GM19397 (cell line): ENCODE data around the gene SLC4A2.

ENCODE experiments used
- ATAC-seq: cut with Tn5 transposase; IDR thresholded peaks from one replicate; pipeline ENCODE4 v1.9.1; 2021; ENCODE audit warnings: mild to moderate bottlenecking, moderate library complexity; ENCODE audit not compliant: unreplicated experiment

The SLC4A2 gene

DNA sequence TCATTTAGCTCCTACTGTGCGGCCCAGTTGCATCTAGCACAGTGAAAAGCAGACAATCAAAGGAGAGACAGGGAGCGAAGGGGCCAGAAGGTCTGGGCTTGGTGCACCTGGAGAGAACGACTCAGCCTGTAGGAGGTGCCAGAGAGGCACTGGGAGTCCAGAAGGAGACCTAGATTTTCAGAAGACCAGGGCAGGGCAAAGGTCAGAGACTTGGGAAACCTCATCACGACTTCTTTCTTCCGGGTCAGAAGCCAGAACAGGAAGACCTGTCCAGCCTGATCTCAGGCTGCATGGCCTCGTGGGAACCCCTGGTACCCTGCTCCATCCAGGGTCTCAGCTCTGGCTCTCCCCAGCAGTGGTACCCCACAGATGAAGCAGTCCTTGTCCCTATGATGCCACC lies 32.0 kb downstream of the SLC4A2 start:
- ATAC-seq: no peak

DNA sequence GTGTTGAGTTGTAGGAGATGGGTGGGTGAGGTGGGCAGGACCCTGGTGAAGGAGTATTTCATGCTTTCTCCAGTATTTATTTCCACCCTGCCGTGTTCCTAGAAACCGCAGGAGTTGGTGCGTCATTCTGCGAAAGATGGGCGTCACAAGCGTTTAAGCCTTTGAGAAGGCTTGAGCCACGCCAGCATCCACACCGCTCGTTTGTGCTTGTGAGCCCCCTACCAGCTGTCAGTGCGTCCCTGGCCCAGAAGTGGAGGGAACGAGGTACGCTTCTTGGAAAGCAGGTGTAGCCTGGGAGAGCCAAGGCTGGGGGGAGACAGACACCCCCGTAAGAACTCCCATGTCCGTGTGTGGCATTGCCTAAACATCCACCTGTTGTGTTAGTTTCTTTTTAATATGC lies 32.6 kb downstream of the SLC4A2 start:
- ATAC-seq: no peak

DNA sequence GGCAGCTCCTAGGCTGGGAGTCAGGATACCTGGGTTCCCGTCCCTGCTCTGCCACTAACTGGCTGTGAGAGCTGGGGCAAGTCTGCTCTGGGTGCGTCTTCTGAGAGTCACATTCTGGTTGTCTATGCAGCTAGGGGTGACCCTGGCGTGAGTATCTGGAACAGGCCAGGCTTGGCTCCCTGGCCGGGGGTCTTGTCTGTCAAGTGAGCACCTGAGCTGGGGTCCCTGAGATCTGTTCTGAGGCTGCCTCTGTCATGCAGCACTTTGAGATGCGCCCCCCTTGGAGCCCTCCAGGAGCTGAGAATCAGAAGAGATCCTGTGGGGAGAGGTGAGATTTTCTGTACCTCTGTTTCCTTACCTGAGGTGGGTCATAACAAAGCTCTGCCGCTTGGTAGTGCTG lies 34.4 kb downstream of the SLC4A2 start:
- ATAC-seq: no peak

DNA sequence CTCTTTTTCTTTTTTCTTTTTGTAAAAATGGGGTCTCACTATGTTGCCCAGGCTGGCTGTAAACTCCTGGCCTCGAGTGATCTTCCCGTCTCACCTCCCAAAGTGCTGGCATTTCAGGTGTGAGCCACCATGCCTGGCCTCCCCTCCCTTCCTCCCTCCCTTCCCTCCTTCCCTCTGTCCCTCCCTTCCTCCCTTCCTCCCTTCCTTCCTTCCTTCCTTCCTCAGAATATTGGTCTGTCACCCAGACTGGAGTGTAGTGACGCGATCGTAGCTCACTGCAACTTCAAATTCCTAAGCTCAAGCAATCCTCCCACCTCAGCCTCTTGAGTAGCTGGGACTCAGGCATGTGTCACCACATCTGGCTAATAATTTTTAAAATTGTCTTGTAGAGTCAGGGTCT lies 35.3 kb downstream of the SLC4A2 start:
- ATAC-seq: no peak

DNA sequence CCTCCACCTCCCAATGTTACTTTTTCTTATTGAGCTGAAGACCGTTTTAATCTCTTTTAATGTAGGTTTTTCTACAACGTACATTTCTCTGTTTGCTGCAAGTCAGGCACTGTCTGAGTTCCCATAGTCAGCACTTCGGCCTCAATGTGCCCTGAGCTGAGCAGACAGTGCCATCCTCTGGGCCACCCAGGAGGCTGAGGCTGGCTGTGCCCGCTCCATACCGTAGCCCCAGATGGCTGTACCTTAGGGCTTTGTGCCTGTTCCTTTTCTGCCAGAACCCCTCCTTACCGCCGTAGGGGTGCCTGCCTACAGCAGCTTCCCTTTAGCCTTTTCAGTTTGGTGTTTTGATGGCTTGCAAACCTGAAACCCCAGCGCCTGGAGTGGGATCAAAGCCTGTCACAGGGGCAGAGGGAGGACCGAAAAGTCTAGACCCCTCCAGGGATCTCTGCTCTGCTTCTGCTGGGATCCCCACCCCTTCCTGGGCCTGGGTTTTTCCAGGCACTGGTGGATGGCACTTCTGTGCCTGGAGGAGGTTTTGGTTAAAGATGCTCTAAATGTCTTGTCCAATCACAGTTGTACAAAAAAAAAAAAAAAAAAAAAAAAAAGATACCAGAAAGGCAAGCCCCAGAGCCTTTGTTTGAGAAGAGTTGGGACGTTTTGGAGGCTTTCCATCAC lies 35.9 kb downstream of the SLC4A2 start:
- no peak for ATAC-seq

DNA sequence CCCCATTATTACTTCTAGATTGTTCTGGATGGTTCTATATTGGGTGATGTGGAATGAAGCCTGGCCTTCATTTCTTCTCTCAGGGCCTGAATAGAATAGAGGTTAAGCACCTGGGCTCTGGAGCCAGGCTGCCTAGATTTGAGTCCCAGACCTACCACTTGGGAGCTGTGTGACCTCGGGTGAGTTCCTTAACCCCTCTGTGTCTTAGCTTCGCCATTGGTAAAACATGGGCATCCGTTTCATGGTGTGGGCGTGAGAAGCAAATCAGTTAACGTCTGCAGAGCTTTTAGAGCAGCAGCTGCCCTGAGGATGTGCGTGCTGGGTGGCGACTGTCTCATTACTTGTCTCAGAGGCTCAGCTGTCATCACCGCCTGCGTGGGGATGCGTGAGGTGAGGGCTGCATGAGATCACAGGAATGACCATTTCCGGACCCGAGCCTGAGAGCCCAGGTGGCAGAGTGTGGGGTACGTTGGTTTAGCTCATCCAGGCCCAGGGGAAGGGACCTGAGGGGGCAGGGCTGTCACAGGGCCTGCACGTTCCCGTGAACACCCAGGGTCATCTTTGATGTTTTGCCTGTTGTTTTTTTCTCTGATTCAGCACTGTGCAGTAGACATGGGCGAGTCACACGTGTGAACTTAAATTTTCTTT lies 36.6 kb downstream of the SLC4A2 start:
- no peak for ATAC-seq

DNA sequence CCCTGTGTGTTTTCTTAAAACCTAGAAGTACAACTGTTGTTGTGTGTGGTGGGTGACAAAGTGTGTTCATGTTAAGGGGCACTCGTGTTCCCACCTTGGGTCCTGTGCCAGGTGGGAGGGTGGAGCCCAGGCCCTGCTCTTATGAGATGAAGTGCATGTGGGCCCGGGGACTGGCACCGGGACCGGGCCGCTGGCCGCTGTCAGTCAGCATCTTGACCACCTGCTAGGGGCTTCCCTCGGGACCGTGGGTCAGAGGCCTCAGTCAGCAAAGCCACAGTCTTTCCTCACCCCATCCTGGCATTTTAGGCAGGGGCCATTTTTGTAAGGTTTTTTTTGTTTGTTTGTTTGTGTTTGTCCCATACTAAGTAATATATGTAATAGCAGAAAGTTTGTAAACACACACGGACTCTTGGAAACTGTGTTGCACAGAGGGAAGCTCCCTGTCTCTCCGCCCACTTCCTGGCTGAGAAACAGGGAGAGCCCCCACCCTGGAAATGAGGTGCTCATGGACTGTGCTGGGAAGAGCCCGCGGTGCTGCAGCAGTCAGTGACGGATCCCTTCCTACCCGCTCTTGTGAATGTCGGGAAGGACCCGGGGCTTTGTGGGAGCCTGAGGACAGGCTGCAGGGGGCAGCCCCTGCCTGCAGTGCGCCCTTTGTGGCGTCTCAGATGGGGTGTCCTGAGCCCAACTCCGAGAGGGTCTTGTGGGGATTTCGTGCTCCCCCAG lies 40.3 kb downstream of the SLC4A2 start:
- no peak for ATAC-seq

DNA sequence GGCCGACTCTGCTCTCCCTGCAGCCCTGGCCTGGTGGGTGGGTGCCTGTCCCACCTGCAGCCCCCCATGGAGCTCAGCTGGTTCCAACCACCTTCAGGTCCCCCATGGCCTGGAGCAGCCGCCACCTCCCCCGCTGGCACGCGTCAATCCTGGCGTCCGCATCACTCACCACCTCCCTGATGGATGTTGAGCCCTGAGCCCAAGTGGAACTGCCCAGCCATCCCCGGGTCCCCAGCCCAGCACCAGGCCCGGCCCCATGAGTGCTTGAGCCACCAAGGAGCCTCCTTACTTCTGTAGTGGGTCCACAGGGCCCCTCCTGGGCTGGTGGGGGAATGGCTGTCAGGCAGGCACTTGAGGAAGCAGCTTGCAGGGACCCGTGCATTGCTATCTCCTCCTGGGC lies 41.5 kb downstream of the SLC4A2 start:
- ATAC-seq: no peak

DNA sequence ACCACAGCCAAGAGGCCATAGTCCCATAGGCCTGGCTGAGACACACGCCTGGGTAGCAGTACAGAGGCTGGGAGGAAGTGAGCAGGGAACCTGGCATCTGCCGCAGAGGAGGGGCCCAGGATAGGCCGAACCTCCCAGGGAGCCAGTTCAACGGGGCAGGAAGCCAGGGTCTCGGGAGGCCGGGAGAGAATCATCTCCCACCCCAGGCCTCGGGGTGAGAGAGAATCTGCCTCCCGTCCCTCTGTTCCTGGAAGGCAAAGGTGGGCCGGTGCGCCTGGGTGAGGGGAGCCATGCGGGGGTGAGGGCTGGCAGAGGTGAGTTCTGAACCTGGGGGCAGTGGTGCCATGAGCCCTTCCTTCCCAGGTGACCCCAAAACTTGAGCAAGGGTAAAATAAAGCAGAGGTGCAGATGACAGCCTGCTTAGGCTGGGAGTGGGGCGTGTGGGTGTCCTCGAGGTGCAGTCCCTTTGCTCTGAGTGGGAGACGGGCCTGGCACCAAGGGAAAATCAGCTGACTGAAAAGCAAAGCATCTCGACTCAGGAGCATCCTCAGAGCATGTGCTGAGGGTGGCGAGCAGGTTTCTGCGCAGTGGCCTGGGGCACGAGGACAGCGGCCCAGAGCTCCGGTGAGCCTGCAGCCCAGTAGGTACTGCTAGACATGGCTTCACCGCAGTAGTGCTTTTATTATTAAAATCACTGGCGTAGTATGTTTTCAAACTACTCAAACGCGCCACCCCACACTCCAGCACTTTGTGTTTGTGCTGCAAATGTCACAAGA lies 42.4 kb downstream of the SLC4A2 start:
- no peak for ATAC-seq

DNA sequence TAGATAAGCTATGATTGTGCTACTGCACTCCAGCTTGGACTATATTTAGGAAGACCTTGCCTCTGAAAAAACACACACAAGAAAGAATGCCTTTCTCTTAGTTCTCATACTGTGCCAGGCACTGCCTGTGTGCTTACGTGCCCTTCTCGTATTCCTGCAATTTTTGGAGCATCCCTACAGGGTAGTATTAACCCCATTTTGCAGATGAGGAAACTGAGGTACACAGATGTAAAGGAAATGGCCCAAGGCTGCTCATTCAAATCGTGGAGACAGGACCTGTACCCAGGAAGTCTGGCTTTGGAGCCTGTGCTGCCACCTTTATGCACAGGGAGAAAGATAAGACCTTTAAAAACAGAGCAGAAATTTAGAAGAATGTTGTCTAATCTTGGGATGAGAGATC lies 43.6 kb downstream of the SLC4A2 start:
- no peak for ATAC-seq

DNA sequence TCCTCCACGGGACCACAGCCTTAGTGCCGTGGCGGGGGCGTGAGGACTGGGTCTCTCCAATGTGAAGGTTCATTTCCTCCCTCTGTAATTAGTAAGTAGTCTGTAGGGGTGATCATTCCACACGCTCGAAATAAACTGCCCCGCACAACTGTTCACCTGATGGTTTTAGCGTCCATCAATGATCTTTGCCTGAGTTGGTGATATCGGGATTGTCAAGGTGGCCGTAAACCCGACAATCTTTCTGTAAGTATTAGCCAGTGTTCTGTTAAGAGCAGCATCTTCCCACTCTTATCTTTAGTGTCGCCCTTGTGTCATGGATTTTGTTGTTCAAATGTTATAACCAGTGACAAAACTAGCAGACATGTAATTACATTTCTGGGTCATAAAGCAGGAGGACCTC lies 44.6 kb downstream of the SLC4A2 start:
- no peak for ATAC-seq

DNA sequence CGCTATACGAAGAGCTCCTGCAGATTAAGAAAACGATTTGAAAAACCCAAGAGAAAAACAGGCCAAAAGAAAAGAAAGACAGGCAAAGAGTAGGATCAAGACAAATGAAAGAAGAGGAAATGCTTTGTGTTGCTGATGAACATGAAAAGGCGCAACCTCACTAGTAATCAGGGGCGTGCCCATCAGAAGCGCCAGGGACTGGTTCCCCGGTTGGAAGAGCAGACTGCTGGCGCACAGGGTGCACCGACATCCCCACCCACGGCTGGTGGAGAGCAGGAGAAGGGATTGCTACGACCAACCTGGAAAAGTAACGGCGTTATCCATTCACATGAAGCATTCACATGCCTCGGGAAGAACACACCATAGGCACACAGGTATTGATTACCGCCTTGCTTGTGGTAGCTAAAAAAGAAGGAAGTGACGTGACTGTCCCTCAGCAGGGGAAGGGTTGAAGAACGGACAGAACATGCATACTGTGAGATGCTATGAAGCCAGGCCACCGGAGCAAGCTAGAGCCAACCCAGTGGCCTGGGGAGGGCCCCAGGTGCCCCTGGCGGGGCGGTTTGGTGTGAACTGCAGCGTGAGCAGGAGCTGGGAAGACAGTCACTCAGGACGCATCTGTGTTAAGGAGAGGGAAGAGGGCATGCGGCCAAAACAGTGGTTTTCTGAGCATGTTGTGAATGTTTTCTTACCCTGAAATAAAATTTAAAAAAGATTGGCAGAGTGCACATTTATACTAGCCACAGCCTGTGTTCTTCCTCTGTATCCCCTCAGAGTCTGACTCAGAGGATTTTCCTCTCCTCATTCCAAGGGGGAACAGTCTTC lies 45.2 kb downstream of the SLC4A2 start:
- no peak for ATAC-seq

DNA sequence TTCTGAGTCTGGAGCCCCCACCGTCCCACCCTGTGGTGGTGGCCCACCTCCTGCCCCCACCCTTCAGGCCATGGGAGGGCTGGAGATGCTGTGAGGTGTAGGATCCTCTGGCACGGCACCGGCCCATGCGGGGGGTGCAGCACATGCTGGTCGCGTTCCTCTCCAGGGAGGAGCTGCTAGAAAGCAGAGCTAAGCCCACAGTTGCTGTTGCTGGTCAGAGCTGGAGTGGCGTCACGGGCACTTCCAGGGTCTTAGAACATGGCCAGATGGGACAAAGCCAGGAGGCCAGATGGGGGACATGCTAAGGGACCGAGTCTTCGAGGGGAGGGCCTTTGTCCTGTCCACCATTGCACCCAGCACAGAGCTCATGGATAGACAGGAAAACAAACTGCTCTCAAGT lies 48.5 kb downstream of the SLC4A2 start:
- no peak for ATAC-seq

DNA sequence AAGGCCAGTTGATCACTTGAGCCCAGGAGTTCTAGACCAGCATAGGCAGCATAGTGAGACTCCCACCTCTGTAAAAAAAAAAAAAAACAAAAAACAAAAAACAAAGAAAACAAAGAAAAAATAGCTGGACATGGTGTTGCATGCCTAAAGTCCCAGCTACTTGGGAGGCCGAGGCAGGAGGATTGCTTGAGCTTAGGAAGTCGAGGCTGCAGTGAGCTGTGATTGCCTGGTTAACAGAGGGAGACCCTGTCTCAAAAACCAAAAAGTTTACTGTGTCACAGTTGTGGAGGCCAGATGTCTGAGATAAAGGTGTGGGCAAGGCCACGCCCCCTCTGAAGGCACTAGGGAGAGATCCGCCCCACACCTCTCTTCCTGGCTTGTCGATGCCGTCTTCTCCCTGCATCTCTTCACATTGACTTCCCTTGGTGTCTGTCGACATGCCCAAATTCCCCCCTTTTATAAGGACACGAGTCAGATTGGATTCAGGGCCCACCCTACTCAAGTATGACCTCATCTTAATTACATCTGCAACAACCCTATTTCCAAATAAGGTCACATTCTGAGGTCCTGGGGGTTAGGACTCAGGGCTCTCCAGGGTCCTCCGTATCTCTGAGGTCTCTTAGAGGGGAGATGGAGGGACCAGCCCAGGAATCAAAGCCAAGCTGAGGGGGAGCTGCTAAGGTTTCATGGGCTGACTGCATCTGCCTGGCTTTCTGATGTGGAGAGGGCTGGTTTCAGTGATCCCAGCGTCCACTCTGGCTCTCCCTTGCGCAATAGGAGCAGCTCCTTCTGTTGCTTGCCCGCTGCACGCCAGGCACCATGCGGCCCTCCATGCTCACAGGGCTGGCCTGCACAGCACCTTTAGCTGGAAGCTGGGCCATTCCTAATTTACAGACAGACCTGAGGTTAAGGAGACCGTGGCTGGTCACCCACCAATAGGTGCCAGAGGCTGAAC lies 50.0 kb downstream of the SLC4A2 start:
- no peak for ATAC-seq

DNA sequence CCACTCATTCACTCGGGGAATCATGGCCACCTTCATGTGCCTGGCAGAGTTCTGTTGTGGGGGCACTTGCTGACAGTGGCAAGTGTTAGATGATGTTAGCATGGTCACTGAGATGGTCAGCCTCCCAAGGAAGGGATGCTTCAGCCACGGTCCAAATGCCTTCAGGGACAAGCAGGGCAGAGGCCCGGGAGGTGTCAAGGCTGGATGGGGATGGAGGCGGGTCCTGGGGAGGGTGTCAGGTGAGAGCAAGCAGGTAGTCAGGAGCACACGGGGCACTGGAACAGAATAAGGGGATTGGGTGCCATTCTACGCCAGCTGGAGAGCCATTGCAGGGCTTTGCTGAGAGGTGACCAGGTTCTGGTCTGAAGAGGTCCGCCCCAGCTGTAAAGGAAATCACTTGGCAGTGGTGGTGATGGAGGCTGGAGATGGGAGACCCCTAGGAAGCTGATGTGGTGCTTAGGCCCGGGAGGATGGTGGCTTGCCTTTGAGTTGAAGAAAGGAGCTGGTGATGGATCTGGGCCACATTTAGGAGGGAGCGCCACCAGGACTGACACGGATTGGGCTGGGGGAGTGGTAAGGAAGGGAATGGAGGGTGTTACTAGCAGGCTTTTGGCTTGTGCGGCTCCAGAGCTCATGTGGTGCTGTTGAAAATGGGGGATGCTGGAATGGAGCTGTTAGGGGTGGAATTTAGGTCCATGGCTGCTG lies 51.0 kb downstream of the SLC4A2 start:
- no peak for ATAC-seq

DNA sequence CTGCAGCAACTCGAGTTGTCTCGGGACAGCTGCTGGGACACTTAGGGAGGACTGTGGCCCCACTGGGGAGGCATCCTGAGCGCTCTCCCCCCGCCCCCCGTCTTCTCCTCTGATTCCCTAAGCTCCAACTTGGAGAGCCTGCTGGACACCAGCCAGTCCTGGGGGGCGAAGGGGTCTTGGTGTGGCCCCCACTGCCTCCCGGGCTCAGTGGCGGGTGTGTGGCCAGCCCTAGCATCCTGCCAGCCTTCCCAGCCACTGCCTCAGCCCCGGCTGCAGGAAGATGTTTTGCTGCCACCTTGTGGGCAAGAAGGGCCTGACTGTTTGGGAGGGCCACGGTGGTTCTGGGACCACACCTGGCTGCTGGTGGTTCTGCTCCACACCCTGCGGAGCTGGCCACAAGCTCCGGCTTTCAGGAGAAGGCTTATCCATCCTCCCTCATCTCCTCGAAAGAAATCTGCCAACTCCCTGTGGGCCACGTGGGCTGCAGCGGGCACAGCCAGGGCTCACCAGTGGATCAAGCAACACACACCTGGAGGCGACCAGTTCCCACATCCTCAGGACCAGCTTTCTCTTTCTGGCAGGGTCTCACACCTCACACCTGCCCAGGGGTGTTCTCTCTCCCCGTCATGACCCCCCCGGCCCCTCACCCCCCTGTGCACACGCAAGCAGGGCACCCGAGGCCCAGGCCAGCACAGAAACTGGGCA lies 51.7 kb downstream of the SLC4A2 start:
- peak; percentile 65 for ATAC-seq

DNA sequence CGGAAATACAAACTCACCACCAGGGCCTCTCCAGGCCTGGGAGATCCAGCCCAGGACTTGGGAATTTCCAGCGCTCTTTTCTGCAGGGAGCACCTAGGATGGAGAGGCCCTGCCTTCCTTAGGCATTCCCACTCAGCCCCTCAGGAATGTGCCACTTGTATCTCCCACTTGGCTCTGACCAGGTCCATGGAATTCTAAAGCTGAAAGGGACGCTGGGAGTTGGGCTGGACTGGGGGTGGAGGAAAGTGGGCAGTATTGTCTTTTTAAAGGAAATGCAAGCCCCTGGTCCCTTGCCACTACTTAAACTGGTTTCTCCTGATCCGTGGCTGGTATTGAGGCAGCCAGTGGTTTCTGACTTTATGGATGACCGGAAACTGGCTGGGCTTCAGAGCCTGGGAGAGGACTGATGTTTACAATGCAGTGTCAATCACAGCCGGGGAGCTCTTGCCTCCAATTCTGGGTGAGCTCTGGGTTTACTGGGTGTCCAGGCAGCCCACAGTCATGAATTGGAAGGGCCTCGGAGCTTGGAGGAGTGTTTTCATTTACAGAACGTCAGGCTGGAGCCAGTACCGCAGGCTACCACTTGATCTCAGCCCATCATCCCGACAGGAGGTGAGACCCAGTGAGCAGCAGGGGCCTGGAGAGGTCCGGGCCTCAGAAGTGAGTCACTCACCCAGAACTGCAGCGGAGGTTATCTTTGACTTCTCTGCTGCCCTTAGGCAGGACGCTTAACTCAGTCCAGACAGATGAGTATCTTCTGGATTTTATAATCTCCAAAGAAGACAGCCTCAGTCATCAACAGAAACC lies 54.2 kb downstream of the SLC4A2 start:
- no peak for ATAC-seq
